Immature natural killer cell (primary cell): Measurements from ENCODE around the gene C10orf90. TPM values are rescaled to one million over a fixed set of nuclear protein-coding genes. Genes with fewer than 3 reads are reported as not detected.

Source experiments
- DNase-seq, 3 donors: peaks; one replicate each; pipeline ENCODE4 v3.0.0; 2022; ENCODE audit warnings: mixed read lengths in 1 of 3
- H3K27ac Mint-ChIP-seq, 6 donors: one replicate each; pipeline ENCODE4 v1.8.0; 2020; ENCODE audit warnings: mixed read lengths in 6 of 6, mild to moderate bottlenecking in 5 of 6, inconsistent platforms in 4 of 6, moderate library complexity in 3 of 6
- H3K27me3 Mint-ChIP-seq, 3 donors: one replicate each; pipeline ENCODE4 v1.8.0; 2020 to 2021; ENCODE audit warnings: low read depth in 3 of 3, mild to moderate bottlenecking in 3 of 3, mixed read lengths in 3 of 3, moderate library complexity in 3 of 3, inconsistent platforms in 1 of 3
- H3K36me3 Mint-ChIP-seq, 3 donors: one replicate each; pipeline ENCODE4 v1.8.0; 2020; ENCODE audit warnings: mixed read lengths in 3 of 3, inconsistent platforms in 2 of 3, mild to moderate bottlenecking in 2 of 3
- H3K4me1 Mint-ChIP-seq, 2 donors: one replicate each; pipeline ENCODE4 v1.8.0; 2020; ENCODE audit warnings: inconsistent platforms in 2 of 2, mild to moderate bottlenecking in 2 of 2, mixed read lengths in 2 of 2, moderate library complexity in 1 of 2
- H3K4me3 Mint-ChIP-seq, 5 donors: one replicate each; pipeline ENCODE4 v1.8.0; 2020; ENCODE audit warnings: mild to moderate bottlenecking in 5 of 5, mixed read lengths in 5 of 5, inconsistent platforms in 3 of 5, moderate library complexity in 3 of 5
- H3K9me3 Mint-ChIP-seq, 6 donors: one replicate each; pipeline ENCODE4 v1.8.0; 2020; ENCODE audit warnings: mild to moderate bottlenecking in 6 of 6, mixed read lengths in 6 of 6, inconsistent platforms in 4 of 6, moderate library complexity in 3 of 6
- polyA plus RNA-seq, 3 donors: library from polyadenylated mRNA; unstranded; fragments of 300-500 nt; fragmentation: Illumina TruSeq; gene quantifications; one replicate each; pipeline ENCODE4 v1.2.3, GENCODE V29; 2021

Gene C10orf90
- polyA plus RNA-seq, 3 donors from 2014 or later = not detected

DNA sequence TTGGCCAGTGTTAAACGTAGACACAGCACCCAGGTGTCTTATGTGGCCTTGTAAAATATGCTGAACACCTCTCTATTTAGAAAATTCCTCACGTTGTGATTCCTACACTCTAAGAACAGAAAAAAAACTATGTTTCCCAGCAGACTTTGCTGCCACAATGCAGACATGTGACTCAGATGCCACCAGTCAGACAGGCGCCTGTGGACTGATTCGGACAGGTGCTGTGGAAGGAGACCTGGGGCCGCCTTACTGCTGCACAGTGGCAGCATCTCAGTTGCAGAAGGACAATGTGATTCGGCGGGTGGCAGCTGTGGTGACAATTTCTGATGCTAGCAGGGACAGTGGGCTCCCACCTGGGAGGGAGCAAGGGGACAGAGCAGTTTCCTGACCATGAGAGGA is 88.8 kb downstream of the C10orf90 start:
- H3K27me3 Mint-ChIP-seq = peaks cover 3 to 7% (median 5%) of the 10 kb centered on the region in 3 donors
- H3K4me3 Mint-ChIP-seq = no peak overlapping the region
- H3K27ac Mint-ChIP-seq = no peak overlapping the region
- DNase-seq = no peak
- H3K9me3 Mint-ChIP-seq = no peaks in the 10 kb centered on the region
- H3K36me3 Mint-ChIP-seq = no peaks in the 10 kb centered on the region
- no peaks in the 10 kb centered on the region for H3K4me1 Mint-ChIP-seq

DNA sequence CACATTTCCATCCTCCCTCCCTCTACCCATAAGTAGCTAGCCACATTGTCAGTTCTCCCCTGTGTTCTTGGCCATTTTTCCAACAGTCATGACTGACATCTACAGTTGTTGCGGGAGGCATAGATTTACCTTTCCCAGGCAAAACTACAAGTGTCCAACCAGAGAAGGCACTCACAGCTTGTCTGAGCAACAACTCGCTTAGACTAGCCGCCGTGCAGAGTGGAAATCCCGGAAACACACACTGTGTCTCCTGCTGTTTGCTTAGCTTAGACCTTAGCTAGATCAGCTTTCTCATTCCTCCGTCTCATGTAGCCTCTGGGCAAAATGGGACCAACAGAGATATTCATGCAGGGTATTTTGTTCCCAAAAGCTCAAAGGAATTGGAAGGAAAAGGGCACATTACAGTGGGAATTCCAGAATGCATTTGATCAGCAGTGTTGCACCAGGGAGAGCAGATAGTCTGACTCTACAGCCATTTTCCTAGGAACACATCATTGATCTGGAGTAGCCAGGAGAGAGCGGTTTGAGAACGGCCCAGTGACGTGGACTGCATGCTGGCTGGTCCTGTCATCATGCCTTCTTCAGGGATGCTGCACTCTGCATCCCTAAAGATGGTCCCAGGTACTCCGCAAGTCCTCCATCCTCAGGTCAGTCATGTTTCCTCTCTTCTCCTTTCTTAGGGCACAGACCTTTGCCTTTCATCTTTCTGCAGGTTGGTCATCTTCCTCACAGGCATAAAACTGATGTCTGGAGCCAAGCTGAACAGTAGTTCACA is 89.4 kb downstream of the C10orf90 start:
- H3K4me3 Mint-ChIP-seq = no peak overlapping the region
- no peak overlapping the region for H3K27ac Mint-ChIP-seq
- H3K36me3 Mint-ChIP-seq = no peaks in the 10 kb centered on the region
- H3K9me3 Mint-ChIP-seq = no peaks in the 10 kb centered on the region
- peaks cover 1 to 7% (median 5%) of the 10 kb centered on the region in 3 donors for H3K27me3 Mint-ChIP-seq
- no peak for DNase-seq
- no peaks in the 10 kb centered on the region for H3K4me1 Mint-ChIP-seq

DNA sequence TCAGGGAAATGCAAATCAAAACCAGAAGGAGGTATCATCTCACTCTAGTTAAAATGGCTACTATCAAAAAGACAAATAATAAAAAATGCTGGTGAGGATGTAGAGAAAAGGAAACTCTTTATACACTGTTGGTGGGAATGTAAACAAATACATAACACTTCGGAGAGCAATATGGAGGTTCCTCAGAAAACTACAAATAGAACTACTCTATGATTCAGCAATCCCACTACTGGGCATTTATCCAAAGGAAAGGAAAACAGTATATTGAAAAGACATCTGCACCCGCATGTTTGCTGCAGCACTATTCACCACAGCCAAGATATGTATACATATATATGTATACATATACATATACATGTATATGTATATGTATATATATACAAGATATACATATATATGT is 94.2 kb downstream of the C10orf90 start:
- DNase-seq = no peak
- peaks cover 0 to 1% (median 0%) of the 10 kb centered on the region in 3 donors for H3K27me3 Mint-ChIP-seq

GRCh38 chr10:126570621-126571602 is 99.6 kb downstream of the C10orf90 start:
- no peaks in the 10 kb centered on the region for H3K36me3 Mint-ChIP-seq
- peaks cover 0 to 1% (median 0%) of the 10 kb centered on the region in 6 donors for H3K9me3 Mint-ChIP-seq
- peaks cover 4 to 10% (median 5%) of the 10 kb centered on the region in 3 donors for H3K27me3 Mint-ChIP-seq
- no peak overlapping the region for H3K4me3 Mint-ChIP-seq
- no peak for DNase-seq
- no peak overlapping the region for H3K27ac Mint-ChIP-seq
- H3K4me1 Mint-ChIP-seq = no peaks in the 10 kb centered on the region

More for the DNA sequence above, 94.2 kb downstream of the C10orf90 start:
- H3K36me3 Mint-ChIP-seq = no peaks in the 10 kb centered on the region
- no peak overlapping the region for H3K4me3 Mint-ChIP-seq
- H3K4me1 Mint-ChIP-seq = no peaks in the 10 kb centered on the region
- no peak overlapping the region for H3K27ac Mint-ChIP-seq
- H3K9me3 Mint-ChIP-seq = peaks cover 0 to 1% (median 0%) of the 10 kb centered on the region in 6 donors

DNA sequence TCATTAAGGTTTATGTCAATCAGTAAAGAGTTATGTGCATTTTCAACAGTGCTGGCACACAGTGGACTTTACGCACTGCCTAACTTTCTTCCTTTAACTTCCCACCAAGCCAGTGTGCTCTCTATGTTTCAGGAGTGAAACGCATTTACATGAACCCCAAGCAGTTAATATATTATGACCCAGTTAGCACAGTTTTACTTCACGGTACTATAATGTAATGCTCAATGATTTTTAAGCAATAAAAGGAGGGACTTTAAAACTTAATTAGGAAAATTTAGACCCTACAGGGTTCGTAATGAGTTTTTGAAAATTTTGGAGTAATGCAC is 100.3 kb downstream of the C10orf90 start:
- H3K27ac Mint-ChIP-seq = no peak overlapping the region
- H3K36me3 Mint-ChIP-seq = no peaks in the 10 kb centered on the region
- no peak for DNase-seq
- H3K4me3 Mint-ChIP-seq = no peak overlapping the region
- no peaks in the 10 kb centered on the region for H3K9me3 Mint-ChIP-seq
- H3K4me1 Mint-ChIP-seq = no peaks in the 10 kb centered on the region
- H3K27me3 Mint-ChIP-seq = peaks cover 4 to 10% (median 5%) of the 10 kb centered on the region in 3 donors

DNA sequence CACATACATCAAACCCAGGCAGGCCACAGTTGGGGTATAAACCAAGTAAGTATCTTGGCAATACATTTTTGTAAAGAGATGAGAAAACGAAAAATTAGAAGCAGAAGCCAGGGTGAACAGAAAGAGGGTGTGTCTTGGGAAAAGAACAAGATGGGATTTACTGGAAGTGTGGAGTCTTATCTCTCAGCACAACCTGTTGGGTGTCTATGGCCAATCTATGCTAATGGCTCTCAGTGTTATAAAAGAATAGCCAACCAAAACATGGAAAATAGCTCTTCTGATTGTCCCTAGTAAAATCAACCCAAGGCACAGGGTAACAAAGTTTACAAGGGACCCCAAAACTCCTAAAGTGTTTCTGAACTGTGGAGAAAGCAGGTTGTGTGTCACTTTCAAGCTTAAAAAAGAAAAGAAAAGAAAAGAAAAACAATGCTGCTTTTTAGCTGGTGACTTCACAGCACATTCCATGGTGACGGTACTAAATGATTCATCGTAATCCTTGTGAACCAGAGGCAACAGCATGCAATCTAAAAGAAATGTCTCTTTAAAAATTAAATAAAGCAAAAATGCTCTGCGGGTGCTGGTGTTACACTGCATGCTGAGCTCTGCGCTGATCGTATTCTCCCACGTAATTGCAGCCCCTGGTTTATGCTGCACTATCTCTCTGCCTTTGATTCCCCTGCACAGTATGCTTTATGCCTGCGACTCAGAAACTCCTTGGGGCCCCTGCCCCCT is 100.8 kb downstream of the C10orf90 start:
- Mint-ChIP-seq H3K4me3 (no peak overlapping the region), H3K9me3 (no peaks in the 10 kb centered on the region), H3K27me3 (peaks cover 4 to 10% (median 5%) of the 10 kb centered on the region in 3 donors), H3K36me3 (no peaks in the 10 kb centered on the region), H3K27ac (no peak overlapping the region), H3K4me1 (no peaks in the 10 kb centered on the region)
- no peak for DNase-seq

DNA sequence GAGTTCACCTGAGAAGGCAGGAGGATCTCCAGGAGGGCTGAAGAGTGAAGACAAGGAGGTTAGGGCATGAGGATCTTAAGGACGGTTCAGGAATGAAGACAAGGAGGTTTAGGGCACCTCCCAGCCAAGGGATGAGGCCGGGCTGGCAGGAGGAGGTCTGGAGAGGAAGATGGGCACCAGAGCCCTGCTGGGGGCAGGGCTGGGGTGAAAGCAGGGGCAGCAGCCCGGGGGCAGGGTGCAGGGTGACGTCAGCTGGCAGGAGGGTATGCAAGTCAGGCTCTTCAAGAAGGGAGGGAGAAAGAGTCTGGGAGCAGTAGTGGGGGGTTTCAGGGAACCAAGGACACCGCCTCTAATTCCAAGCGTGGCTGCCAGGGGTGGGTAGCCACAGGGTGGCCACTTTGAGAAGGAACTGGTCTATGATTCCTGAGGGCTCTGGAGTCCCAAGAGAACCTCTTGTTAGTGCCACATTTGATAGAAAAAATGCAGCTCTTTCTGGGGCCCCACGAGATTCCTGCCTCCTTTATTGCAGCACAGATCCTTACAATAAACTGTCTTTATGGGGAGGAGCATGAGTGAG is 101.6 kb downstream of the C10orf90 start:
- Mint-ChIP-seq H3K27ac (no peak overlapping the region), H3K4me3 (no peak overlapping the region), H3K9me3 (peaks cover 0 to 1% (median 0%) of the 10 kb centered on the region in 6 donors), H3K36me3 (no peaks in the 10 kb centered on the region), H3K27me3 (peaks cover 4 to 10% (median 5%) of the 10 kb centered on the region in 3 donors), H3K4me1 (no peaks in the 10 kb centered on the region)
- DNase-seq = no peak

- H3K36me3 Mint-ChIP-seq = no peaks in the 10 kb centered on the region
- peaks cover 4 to 12% (median 4%) of the 10 kb centered on the region in 3 donors for H3K27me3 Mint-ChIP-seq
- H3K4me3 Mint-ChIP-seq = no peak overlapping the region
- H3K27ac Mint-ChIP-seq = no peak overlapping the region
- no peaks in the 10 kb centered on the region for H3K4me1 Mint-ChIP-seq
- DNase-seq = no peak
- H3K9me3 Mint-ChIP-seq = peaks cover 0 to 1% (median 0%) of the 10 kb centered on the region in 6 donors
Measured at GRCh38 chr10:126565871-126566270, 104.6 kb downstream of the C10orf90 start.

GRCh38 chr10:126565441-126565840 is 105.1 kb downstream of the C10orf90 start:
- Mint-ChIP-seq H3K4me1 (no peaks in the 10 kb centered on the region), H3K9me3 (peaks cover 0 to 1% (median 0%) of the 10 kb centered on the region in 6 donors), H3K27me3 (peaks cover 4 to 12% (median 4%) of the 10 kb centered on the region in 3 donors), H3K36me3 (no peaks in the 10 kb centered on the region), H3K27ac (no peak overlapping the region), H3K4me3 (no peak overlapping the region)
- DNase-seq = no peak

GRCh38 chr10:126564326-126564888 is 106.1 kb downstream of the C10orf90 start:
- Mint-ChIP-seq H3K4me3 (no peak overlapping the region), H3K9me3 (peaks cover 0 to 1% (median 0%) of the 10 kb centered on the region in 6 donors), H3K27me3 (peaks cover 4 to 8% (median 4%) of the 10 kb centered on the region in 3 donors), H3K4me1 (no peaks in the 10 kb centered on the region), H3K27ac (no peak overlapping the region), H3K36me3 (no peaks in the 10 kb centered on the region)
- DNase-seq = no peak

GRCh38 chr10:126563361-126563760 is 107.1 kb downstream of the C10orf90 start:
- Mint-ChIP-seq H3K27ac (no peak overlapping the region), H3K27me3 (peaks cover 3 to 9% (median 4%) of the 10 kb centered on the region in 3 donors), H3K36me3 (no peaks in the 10 kb centered on the region), H3K4me3 (no peak overlapping the region), H3K4me1 (no peaks in the 10 kb centered on the region), H3K9me3 (peaks cover 0 to 1% (median 0%) of the 10 kb centered on the region in 6 donors)
- no peak for DNase-seq

- no peak for DNase-seq
- peaks cover 0 to 1% (median 0%) of the 10 kb centered on the region in 6 donors for H3K9me3 Mint-ChIP-seq
- H3K36me3 Mint-ChIP-seq = no peaks in the 10 kb centered on the region
- peaks cover 3 to 8% (median 4%) of the 10 kb centered on the region in 3 donors for H3K27me3 Mint-ChIP-seq
- H3K4me3 Mint-ChIP-seq = no peak overlapping the region
- H3K4me1 Mint-ChIP-seq = no peaks in the 10 kb centered on the region
- H3K27ac Mint-ChIP-seq = no peak overlapping the region
Measured at GRCh38 chr10:126561921-126562680, 108.4 kb downstream of the C10orf90 start.
